ENCODE data around the gene ANKRD22.

ANKRD22 gene

DNA sequence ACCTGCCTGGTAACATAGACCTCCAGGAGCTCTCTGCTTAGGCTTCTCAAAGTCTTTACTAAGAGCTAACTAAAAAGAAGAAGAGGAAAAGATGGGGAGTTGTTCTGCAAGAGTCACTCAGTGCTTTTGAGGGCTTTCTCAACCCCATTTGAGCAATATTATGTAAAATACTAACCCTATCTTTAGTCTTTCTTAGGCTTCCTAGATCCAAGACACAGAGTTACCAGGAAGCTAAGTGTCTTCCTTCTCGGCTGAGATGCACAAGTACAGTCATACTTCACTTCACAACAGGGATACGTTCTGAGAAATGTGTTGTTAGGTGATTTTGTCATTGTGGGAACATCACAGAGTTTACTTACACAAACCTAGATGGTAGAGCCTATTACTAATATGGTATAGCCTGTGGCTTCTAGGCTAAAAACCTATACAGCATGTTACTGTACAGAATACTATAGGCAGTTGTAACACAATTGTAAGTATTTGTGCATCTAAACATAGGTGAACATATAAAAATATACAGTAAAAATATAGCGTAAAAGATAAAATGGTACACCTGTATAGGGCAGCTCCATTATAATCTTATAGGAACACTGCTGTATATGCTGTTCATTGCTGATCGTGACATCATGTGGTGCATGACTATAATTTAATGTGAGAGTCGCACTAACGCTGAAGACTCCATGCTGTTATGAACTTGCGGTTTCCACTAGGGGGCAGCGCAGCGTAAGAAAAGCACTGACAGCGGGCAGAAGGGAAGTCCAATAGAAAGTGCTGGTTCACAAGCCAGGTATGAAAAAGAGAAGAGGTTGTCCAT is 16.3 kb downstream of the ANKRD22 start:
- DNase-seq (ENCODE audit: low read depth, low spot score) = peak; percentile 57

- no peak for DNase-seq (ENCODE audit: low read depth, low spot score)
Observed at GRCh38 chr10:88833723-88834122, 17.9 kb downstream of the ANKRD22 start.

DNA sequence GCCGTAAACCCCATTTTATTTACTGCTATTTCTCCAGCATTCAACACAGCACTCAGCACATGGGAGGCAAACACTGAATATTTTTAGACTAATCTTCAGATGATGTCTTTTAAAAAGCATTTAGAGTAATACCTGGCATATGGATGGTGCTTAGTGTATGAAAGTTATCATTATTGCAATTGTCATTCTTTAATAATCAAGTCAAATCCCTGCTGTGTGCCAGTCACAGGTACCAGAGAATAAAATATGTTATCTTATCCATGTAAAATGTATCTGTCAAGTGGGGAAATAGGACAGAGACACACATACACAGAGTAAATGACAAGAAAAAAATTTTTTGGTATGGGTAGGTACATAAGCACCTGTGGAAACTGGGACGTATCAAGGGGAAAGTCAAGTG is 18.5 kb downstream of the ANKRD22 start:
- DNase-seq (ENCODE audit: low read depth, low spot score) = no peak

GRCh38 chr10:88832376-88832775 is 19.3 kb downstream of the ANKRD22 start:
- DNase-seq (ENCODE audit: low read depth, low spot score) = no peak

DNA sequence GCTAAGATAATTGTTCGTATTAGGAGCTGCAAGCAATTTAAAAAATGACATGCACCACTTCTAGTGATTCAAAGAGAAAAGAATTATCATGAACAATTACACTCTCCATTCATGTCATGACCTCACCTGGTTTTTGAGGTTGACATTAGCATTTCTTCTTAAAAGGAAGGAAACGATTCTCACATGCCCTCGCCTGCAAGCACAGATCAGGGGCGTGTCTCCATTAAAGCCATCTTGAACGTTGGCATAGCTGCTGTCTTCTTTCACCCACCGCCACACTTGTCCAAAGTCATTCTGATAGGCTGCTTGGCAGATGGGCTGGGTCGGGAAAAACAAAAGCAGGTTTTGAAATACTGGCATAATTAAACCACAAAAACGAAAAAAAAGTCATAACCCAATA is 19.9 kb downstream of the ANKRD22 start:
- no peak for DNase-seq (ENCODE audit: low read depth, low spot score)

DNA sequence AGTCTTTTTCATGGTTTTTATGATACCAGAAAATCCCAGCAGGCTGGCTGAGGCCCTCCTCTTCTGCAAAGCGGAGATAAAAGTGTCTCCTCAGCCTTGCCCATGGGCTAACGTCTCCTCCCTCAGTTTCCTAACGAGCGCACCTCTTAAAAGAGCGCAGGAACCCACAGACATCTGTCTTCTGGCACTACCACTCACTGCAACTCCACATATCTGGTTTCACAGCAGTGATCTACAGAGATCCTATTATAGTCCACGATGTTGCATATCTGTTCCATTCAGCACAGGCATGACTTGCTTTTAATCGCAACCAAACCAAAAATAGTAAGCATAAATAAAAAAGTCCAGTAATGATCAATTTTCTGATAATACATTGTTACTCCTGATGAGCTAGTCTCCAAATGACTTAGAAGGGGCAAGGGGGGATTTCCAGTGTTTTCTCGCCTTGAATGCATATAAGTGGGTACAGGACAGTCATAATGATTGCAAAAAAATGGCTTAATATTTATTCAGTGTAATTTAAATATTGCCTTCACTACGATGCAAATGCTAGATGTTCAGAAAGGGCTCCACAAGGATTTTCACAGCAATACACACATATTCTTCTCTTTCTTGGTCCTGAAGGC is 20.9 kb downstream of the ANKRD22 start:
- no peak for DNase-seq (ENCODE audit: low read depth, low spot score)

DNA sequence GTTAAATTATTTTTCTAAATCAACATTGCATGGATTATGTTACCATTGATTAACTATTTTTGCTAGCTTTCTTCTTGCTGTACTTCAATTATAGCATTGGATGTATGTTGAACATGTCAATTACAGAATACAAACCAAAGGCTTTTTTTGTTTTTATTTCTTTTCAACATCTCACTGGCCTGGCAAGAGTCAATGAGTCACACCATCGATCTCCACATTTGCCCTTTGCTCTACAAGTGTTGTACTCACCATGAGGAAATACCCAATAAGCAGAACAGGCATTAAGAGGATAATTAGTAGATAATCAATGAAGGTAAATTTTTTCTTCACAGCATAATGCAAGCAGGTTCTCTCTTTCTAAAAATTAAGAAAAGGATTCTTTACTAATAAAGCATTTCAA is 23.3 kb downstream of the ANKRD22 start:
- no peak for DNase-seq (ENCODE audit: low read depth, low spot score)

GRCh38 chr10:88827671-88828070 is 24.0 kb downstream of the ANKRD22 start:
- DNase-seq (ENCODE audit: low read depth, low spot score) = no peak

DNA sequence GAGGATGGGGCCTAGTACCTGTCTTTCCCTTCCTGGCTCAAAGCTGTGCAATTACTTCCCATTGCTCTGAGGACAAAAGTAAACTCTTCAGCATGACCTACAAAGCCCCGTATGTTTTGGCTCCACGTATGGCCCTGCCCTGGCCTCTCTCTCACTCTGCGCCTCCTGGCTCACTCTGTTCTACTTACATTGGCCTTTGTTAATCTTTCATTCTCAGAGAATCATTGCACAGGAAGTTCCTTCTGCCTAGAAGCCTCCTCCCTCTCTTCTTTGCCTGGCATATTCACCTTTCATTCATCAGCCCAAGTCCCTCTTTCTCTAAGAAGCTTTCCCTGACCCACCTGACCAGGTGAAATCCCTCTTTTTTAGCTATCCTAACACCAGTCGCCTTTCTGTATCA is 25.3 kb downstream of the ANKRD22 start:
- no peak for DNase-seq (ENCODE audit: low read depth, low spot score)

GRCh38 chr10:88820748-88821401 is 30.8 kb downstream of the ANKRD22 start:
- DNase-seq (ENCODE audit: low read depth, low spot score) = no peak

GRCh38 chr10:88819290-88819689 is 32.4 kb downstream of the ANKRD22 start:
- DNase-seq (ENCODE audit: low read depth, low spot score) = no peak

GRCh38 chr10:88813200-88813599 is 38.4 kb downstream of the ANKRD22 start:
- no peak for DNase-seq (ENCODE audit: low read depth, low spot score)

DNA sequence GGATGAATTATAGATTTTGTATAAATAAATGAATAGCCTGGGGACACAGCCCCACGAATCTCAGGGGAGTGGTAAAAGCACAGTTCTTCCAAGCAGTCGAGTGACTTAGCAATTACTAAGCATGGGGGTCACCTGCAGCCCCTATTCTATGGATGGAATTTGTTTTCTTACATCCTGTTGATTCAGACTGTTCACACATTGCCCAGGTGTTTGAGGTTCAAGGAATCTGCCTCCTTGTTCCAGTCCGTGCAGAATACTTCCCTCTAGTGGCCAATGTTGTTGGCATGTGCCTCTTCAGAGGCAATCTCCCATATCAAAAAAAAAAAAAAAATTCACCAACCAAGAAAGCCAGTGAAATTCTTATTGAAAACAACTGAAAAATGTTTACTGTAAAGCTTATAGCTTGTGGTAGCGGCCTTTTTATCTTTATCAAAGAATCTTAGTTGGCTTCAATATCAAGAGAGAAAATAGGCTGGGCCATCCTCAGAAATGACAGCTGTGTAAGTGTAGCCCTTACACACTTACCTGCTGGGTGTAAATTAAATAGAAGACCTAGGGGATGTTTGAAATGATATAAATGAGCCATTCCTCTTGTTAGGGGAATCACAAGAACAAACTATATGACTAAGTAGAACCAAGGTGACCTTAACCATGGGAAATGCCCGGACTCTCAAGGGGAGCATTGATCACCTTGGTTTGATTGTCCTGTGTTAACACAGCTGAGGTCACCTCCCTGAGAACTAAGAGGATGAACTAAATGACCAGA is 41.3 kb downstream of the ANKRD22 start:
- DNase-seq (ENCODE audit: low read depth, low spot score) = peak; percentile 31

GRCh38 chr10:88809621-88810020 is 42.0 kb downstream of the ANKRD22 start:
- no peak for DNase-seq (ENCODE audit: low read depth, low spot score)

DNA sequence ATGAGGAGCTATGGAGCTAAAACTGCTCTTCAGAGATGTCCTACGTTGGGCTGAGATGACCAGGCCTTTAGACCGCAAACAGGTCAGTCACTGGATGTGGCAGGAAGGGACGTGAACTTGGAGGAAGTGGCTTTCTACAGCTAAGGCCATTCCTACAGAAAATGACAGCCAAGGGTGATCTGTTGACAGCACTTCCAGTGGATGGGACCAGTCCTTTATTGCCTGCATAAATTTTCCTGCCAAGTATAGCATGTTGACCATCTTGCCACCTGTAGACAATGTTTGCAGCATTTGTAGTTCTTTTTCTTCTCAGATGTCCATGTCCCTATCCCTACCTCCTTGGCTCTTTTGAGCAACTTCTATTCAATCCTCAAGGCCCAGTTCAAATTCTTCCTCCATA is 45.7 kb downstream of the ANKRD22 start:
- no peak for DNase-seq (ENCODE audit: low read depth, low spot score)

- DNase-seq (ENCODE audit: low read depth, low spot score) = no peak
Observed at GRCh38 chr10:88805361-88805760, 46.3 kb downstream of the ANKRD22 start.

DNA sequence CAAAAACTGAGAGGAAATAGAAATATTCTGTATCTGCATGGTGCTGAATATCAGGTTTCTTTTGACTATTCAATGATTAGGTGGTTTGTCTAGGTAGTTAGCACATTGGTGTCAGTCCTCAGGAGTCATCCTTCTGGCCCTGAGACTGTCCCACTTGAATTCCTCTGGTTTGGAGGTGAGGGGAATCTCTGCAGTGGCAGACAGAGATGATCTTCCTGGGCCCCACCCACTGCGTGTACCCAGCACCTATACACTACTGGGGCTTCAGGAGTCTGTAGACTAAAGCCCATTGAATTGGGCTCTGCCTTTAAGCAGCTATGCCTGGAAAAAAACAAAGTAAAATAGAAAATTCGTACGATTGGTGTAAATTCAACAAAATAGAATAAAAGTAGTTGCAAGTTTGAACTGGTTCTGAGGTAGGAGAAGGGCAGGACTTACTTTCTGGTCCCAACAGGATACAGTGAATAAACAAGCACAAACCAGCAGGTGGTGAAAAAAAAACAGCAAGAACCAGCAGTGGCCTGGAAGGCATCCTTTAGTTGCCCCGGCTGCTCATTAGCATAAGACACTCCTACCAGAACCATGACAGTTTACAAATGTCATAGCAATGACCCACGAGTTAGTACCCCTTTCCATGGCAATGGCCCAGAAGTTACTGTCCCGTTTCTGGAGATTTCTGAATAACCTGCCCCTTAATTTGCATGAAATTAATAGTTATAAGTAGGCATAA is 47.4 kb downstream of the ANKRD22 start:
- peak; percentile 4 for DNase-seq (ENCODE audit: low read depth, low spot score)

GRCh38 chr10:88803641-88804040 is 48.0 kb downstream of the ANKRD22 start:
- DNase-seq (ENCODE audit: low read depth, low spot score) = no peak

GRCh38 chr10:88802523-88803285 is 48.9 kb downstream of the ANKRD22 start, which contains the start of gene LIPM:
Gene LIPM (plus strand): TSS chr10:88802730. CDS start chr10:88802897, 167 bp downstream.
- no peak for DNase-seq (ENCODE audit: low read depth, low spot score)
